Pons (tissue), 1 donor: Measurements from ENCODE around the gene HIVEP3.
"Not testable (repeated sequence)": the region's sequence is repeated elsewhere in the genome, so short reads cannot be mapped to it uniquely, and the experiment has no call there.

Experiments used
- DNase-seq: peaks from one replicate; pipeline ENCODE4 v3.0.0-alpha.2; 2016; ENCODE audit warnings: low spot score

HIVEP3 gene

GRCh38 chr1:41580520-41581172 lies 338.1 kb downstream of the HIVEP3 start:
- DNase-seq: no peak

DNA sequence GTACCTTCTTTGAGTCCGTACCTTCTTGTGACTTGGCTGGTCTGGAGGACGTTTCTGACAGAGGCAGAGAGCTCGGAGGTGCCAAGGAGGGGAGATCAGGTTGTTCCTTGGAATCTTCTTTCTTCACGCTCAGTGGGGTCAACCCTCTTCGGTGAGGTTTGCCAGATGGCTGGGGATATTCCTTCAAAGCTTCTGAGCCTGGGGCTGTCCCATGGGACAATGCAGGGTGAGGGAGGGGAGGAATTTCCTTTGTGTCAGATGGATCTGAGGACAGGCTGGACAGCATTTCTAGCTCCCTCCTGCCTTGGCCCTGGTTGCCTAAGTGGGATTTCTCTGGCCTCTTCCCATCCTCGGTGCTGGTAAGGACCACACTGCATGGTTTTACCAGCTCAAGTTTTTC lies 338.7 kb downstream of the HIVEP3 start:
- no peak for DNase-seq

DNA sequence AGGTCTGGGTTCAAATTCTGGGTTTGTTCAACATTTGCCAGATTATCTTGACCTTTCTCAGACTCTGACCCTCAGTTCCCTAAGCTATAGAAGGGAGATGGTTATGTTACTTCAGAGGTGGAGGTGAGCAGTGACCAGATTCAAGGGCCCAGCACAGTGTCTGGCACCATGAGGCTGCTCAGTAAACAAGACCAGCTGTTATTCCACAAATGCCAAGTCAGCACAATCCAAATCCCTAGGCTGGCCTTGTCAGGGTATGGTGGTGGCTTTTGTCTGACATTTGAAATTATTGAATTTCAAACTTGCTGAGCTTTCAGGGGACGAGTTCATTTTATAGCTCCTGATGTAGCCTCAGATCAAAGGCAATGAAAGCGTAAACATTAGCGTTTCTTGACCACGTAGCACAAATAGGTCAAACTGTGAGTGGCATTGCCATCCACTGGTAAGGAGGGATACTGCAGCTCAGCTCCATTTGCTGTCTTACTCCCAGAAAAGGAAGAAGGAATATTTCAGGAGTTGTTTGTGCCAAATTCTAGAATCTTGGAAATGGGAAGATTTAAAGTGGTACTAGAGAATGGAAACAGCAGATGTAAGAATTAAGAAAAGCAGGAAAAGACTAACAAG lies 339.9 kb downstream of the HIVEP3 start:
- no peak for DNase-seq

DNA sequence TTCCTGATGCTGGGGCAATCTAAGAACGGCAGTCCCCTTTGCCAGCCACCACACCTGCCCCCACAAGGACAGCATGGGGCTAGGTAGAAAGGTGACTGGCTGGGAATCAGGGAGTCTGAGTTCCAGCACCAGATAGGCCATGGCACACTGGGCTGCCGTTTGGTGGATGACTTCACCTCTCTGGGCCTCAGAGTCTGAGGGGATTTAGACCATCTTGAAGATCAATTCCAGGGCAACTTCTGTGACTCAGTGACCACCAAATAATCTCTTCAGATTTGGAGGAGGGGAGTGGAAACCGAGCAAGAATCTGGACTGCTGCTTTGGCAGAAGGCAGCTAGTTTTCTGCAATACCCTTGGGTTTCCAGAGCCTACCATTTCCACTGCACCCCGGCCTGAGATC lies 342.1 kb downstream of the HIVEP3 start:
- no peak for DNase-seq

DNA sequence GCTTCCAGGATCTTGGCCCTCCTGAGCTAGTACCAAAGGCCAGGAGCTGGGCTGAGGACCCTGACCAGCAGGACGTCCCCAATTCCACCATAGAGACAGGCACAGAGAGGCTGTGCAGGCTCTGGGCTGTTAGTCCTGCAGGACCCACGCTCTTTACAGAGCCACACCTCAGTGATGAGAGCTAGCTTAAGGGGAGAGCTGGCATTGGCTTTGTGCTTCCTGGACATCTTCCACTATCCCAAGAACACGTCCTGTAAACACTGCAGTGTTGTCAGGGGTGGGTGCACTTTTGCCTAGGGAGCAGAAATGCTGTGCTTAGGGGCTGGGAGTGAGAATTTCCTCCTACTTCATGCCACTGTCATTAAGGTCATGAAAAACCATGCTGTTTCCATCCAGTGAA lies 342.5 kb downstream of the HIVEP3 start:
- DNase-seq: no peak

DNA sequence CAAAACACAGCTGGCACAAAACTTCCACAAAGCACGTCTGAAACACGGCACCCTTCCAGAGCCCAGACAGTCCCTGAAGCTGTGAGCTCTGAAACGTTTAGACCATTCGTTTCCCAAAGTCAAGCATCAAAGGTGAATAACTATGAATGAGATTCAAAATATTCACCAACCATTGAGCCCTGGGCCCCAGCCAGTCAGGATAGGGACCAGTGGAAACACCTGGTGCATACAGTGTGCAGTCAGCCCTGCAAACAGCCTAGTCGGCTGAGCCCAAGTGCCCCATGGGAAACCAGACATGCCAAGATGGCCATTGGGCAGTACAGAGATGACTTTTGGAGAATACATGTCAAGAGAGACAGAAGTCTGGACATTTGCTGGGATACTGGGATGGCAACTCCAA lies 343.9 kb downstream of the HIVEP3 start:
- no peak for DNase-seq

GRCh38 chr1:41573785-41574713 lies 344.7 kb downstream of the HIVEP3 start:
- DNase-seq: peak; percentile 95

GRCh38 chr1:41573194-41573593 lies 345.5 kb downstream of the HIVEP3 start:
- no peak for DNase-seq

GRCh38 chr1:41572224-41572623 lies 346.5 kb downstream of the HIVEP3 start:
- DNase-seq: no peak

- DNase-seq: no peak
These were observed 347.7 kb downstream of the HIVEP3 start for GRCh38 chr1:41571041-41571440.

DNA sequence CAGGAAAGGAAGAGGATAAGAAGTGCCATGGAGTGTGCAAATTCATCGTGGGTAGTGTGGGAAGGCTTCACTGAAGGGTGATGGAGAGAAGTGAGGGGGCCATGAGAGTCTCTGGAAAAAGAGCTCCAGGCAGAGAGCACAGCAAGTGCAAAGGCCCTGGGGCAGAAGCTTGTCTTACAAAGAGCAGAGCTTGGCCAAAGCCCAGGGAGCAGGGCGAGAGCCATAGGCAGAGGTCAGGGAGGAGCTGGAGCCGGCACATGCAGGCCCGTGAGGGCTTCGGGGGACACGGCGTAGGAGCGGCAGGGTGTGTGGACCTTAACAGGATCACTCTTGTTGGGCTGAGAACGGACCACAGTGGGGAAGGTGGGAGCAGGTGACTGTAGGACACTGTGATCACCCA lies 350.5 kb downstream of the HIVEP3 start:
- no peak for DNase-seq

- no peak for DNase-seq
These were observed 351.8 kb downstream of the HIVEP3 start for GRCh38 chr1:41566969-41567368.

GRCh38 chr1:41566274-41566885 lies 352.3 kb downstream of the HIVEP3 start:
- no peak for DNase-seq

- DNase-seq: no peak
These were observed 353.8 kb downstream of the HIVEP3 start for GRCh38 chr1:41564741-41565475.

DNA sequence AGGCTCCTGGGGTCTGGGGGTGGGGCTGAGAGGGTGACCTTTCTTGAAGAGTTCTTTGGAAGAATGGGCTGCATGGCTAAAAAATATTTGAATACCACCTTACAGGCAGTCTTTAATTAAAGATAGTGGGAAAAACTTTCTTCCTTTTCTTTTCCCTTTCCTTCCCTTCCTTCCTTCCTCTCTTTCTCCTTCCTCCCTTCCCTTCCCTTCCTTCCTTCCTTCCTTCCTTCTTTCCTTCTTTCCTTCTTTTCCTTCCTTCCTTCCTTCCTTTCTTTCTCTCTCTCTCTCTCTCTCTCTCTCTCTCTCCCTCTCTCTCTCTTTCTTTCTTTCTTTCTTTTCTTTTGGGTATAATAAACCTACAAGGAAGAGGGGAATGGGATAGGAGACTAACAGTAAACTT lies 356.4 kb downstream of the HIVEP3 start:
- no peak for DNase-seq

GRCh38 chr1:41560931-41561330 lies 357.8 kb downstream of the HIVEP3 start:
- no peak for DNase-seq

DNA sequence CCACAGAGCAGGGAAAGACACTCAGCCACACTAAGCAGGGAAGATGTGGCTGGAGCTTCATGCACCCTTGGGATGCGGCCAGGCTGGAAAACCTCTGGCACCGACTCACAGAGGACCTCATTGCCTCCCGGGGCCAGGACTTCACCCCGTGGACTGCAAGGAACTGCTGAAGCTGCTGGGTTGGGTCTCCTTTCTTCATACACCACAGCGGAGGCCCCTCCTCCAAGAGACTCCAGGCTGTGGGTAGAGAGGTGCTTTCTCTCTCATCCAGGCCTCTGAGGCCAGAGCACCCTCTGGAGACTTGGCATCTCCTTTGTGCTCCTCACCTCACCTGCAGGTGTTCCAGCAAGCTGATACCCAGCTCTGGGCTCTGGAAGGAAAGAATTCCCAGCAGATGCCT lies 358.2 kb downstream of the HIVEP3 start:
- no peak for DNase-seq

- DNase-seq: no peak
These were observed 359.4 kb downstream of the HIVEP3 start for GRCh38 chr1:41559331-41559730.

- DNase-seq: no peak
These were observed 360.0 kb downstream of the HIVEP3 start for GRCh38 chr1:41558761-41559171.

DNA sequence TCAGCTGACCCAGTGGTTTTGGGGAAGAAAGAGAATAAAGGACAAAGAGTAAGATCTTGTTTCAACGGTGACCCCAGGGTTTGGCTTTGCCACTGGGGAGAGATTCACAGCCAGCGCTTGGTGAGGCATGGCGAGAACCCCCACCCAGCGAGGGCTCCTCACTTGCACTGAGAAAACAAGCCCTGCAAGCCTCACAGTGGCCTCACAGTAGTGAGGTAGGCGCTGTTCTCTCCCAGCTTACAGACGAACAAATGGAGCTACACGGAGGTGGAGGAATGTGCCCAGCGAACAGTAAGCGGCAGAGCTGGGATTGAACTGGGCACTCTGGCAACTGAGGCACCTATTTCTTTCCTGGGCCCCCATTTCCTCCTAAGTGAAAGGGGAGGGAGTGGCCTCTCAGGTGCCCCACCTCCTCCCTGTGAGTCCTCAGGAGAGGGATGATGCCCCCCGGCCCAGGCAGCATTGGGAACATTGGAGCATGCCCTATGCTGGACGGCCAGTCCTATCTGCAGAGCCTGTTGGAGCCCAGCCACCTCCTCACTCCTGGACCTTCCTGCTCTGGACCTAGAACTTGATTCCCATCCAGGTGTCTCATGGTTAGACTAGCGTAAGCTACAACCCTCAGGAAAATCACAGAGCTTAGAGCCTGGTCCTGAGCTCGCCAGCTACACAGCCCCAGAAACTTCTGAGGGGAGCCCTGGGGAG lies 360.8 kb downstream of the HIVEP3 start:
- DNase-seq: no peak

DNA sequence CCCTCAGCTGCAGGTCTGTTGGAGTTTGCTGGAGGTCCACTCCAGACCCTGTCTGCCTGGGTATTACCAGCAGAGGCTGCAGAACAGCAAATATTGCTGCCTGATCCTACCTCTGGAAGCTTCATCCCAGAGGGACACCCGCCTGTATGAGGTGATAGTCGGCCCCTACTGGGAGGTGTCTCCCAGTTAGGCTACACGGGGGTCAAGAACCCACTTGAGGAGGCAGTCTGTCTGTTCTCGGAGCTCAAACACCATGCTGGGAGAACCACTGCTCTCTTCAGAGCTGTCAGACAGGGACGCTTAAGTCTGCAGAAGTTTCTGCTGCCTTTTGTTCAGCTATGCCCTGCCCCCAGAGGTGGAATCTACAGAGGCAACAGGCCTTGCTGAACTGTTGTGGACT lies 364.0 kb downstream of the HIVEP3 start:
- not testable (repeated sequence) for DNase-seq
